A673 (cell line): ENCODE measurements around the gene AR. TPM values are rescaled to one million over a fixed set of nuclear protein-coding genes. Genes with fewer than 3 reads are reported as not detected.

Source experiments
- BruUV-seq: library from RNA; stranded (reverse); fragments of 400-500 nt; replicated peaks from 2 replicates; lab custom pipeline; 2021; lab: Mats Ljungman, UMichigan
- CTCF ChIA-PET: fragments of 300-600 bp; sonication (Branson Sonifier 250); formaldehyde crosslinking; loops from one replicate; lab custom pipeline; 2022; ENCODE audit warnings: antibody characterized with exemption; lab: Charles Lee
- POLR2A ChIA-PET: fragments of 300-600 bp; sonication (Branson Sonifier 250); formaldehyde crosslinking; loops from one replicate; lab custom pipeline; 2022; ENCODE audit warnings: antibody characterized with exemption; ENCODE audit not compliant: low non-redundant PET; lab: Charles Lee
- DNase-seq: peaks from one replicate; pipeline ENCODE4 v3.0.0-alpha.2; 2015; ENCODE audit warnings: low spot score
- H3K27ac ChIP-seq: fragments of 200-600 bp; sonication (generic); 2 replicates; pipeline ENCODE4 v1.5.1; 2016; ENCODE audit warnings: mixed run types, low read depth, mild to moderate bottlenecking, mixed read lengths, antibody characterized with exemption, low read length; ENCODE audit not compliant: poor library complexity, severe bottlenecking
- H3K27me3 ChIP-seq: fragments of 200-600 bp; sonication (generic); replicated peaks from 2 replicates; pipeline ENCODE4 v1.6.1; 2017; ENCODE audit warnings: mixed run types, low read depth, mild to moderate bottlenecking, mixed read lengths, antibody characterized with exemption, low read length; ENCODE audit not compliant: insufficient read depth, poor library complexity
- H3K36me3 ChIP-seq: fragments of 200-600 bp; sonication (generic); 2 replicates; pipeline ENCODE4 v1.6.1; 2016; ENCODE audit warnings: mixed run types, mild to moderate bottlenecking, mixed read lengths, antibody characterized with exemption, low read length; ENCODE audit not compliant: insufficient read depth, poor library complexity, severe bottlenecking
- H3K4me1 ChIP-seq: fragments of 200-600 bp; sonication (generic); 2 replicates; pipeline ENCODE4 v1.6.1; 2017; ENCODE audit warnings: mixed run types, mild to moderate bottlenecking, mixed read lengths, antibody characterized with exemption, low read length; ENCODE audit not compliant: insufficient read depth, poor library complexity, severe bottlenecking
- H3K4me3 ChIP-seq: fragments of 200-600 bp; sonication (generic); 2 replicates; pipeline ENCODE4 v1.5.1; 2016; ENCODE audit warnings: low read depth, mixed run types, mild to moderate bottlenecking, mixed read lengths, low read length; ENCODE audit not compliant: poor library complexity, severe bottlenecking
- H3K9me3 ChIP-seq: fragments of 200-600 bp; sonication (generic); 2 replicates; pipeline ENCODE4 v1.6.1; 2016; ENCODE audit warnings: mixed run types, low read depth, mild to moderate bottlenecking, mixed read lengths, antibody characterized with exemption, low read length; ENCODE audit not compliant: poor library complexity, severe bottlenecking
- EZH2 ChIP-seq: fragments of 200-600 bp; sonication (generic); IDR thresholded peaks from 2 replicates; pipeline ENCODE4 v1.6.1; 2017; ENCODE audit warnings: borderline replicate concordance, low read depth, mild to moderate bottlenecking, mixed read lengths, antibody characterized with exemption, low read length; ENCODE audit not compliant: poor library complexity, severe bottlenecking
- intact Hi-C: fragments of 100-400 bp; cut with micrococcal nuclease; formaldehyde crosslinking; loops from one replicate; pipeline ENCODE4 v1.10.0; 2022; ENCODE audit not compliant: unreplicated experiment
- total RNA-seq: library from RNA; stranded (reverse); gene quantifications from 2 replicates; pipeline ENCODE4 v1.2.3, GENCODE V29; 2021
- TF ChIP-seq, protein P1 (sequence below): fragments of 300-800, 200-600 bp; sonication (generic); conservative IDR thresholded peaks from 2 replicates; pipeline ENCODE4 v1.5.1; 2017; ENCODE audit warnings: low read depth, mild to moderate bottlenecking, antibody characterized with exemption, low read length, moderate library complexity, mixed read lengths

AR gene
- total RNA-seq, 1 experiment from 2014 or later = 0.11 TPM

DNA sequence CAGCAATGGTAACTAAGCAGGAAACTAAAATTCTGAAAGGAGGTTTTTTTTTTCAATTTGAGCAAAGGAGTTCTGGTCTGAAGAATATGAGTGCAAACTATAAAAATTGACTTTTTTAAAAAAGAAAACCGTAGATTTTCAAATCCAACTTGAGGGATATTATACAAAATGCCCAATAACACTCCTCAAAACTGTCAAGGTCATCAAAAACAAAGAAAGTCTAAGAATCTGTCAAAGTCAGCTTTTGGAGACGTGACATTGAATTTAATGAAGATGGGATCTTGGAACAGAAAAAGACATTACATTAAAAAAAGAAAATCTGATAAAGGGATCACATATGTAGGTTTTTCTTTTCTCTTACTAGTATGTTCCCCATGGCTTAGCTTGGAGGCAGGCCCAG, 40.4 kb upstream of the AR start:
- H3K27ac ChIP-seq = no peak overlapping the region
- ChIA-PET POLR2A (no interaction called here), CTCF (no interaction called here)
- no peak overlapping the region for H3K4me3 ChIP-seq
- no TSS peak for BruUV-seq
- no peak for DNase-seq
- TF ChIP-seq, protein P1, sequence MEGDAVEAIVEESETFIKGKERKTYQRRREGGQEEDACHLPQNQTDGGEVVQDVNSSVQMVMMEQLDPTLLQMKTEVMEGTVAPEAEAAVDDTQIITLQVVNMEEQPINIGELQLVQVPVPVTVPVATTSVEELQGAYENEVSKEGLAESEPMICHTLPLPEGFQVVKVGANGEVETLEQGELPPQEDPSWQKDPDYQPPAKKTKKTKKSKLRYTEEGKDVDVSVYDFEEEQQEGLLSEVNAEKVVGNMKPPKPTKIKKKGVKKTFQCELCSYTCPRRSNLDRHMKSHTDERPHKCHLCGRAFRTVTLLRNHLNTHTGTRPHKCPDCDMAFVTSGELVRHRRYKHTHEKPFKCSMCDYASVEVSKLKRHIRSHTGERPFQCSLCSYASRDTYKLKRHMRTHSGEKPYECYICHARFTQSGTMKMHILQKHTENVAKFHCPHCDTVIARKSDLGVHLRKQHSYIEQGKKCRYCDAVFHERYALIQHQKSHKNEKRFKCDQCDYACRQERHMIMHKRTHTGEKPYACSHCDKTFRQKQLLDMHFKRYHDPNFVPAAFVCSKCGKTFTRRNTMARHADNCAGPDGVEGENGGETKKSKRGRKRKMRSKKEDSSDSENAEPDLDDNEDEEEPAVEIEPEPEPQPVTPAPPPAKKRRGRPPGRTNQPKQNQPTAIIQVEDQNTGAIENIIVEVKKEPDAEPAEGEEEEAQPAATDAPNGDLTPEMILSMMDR = no peak
- TF ChIP-seq EZH2 = no peak
- peaks cover 27% of the 10 kb centered on the region for H3K9me3 ChIP-seq
- H3K4me1 ChIP-seq = no peaks in the 10 kb centered on the region
- H3K36me3 ChIP-seq = no peaks in the 10 kb centered on the region
- no peaks in the 10 kb centered on the region for H3K27me3 ChIP-seq
- intact Hi-C loops = no loop called here

DNA sequence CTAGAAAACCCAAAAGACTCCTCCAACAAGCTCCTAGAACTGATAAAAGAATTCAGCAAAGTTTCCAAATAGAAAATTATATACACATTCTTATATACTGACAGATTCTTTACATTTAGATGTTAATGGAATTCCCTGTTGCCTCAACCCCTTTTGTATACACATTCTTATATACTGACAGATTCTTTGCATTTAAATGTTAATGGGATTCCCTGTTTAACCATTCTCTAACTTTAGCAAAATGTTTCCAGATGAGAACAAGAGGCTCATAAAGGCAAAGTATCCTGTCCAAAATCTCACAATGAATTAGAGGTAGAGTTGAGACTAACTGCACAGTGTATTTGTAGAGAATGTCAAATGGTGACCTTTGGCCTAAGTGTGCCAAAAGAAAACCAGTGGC, 23.1 kb upstream of the AR start:
- H3K4me1 ChIP-seq = no peaks in the 10 kb centered on the region
- BruUV-seq = no TSS peak
- DNase-seq = no peak
- intact Hi-C loops = no loop called here
- no peaks in the 10 kb centered on the region for H3K27me3 ChIP-seq
- H3K4me3 ChIP-seq = no peak overlapping the region
- H3K9me3 ChIP-seq = peaks cover 3% of the 10 kb centered on the region
- TF ChIP-seq, protein P1 = no peak
- no peak for TF ChIP-seq EZH2
- H3K27ac ChIP-seq = no peak overlapping the region
- ChIA-PET POLR2A (no interaction called here), CTCF (no interaction called here)
- no peaks in the 10 kb centered on the region for H3K36me3 ChIP-seq

DNA sequence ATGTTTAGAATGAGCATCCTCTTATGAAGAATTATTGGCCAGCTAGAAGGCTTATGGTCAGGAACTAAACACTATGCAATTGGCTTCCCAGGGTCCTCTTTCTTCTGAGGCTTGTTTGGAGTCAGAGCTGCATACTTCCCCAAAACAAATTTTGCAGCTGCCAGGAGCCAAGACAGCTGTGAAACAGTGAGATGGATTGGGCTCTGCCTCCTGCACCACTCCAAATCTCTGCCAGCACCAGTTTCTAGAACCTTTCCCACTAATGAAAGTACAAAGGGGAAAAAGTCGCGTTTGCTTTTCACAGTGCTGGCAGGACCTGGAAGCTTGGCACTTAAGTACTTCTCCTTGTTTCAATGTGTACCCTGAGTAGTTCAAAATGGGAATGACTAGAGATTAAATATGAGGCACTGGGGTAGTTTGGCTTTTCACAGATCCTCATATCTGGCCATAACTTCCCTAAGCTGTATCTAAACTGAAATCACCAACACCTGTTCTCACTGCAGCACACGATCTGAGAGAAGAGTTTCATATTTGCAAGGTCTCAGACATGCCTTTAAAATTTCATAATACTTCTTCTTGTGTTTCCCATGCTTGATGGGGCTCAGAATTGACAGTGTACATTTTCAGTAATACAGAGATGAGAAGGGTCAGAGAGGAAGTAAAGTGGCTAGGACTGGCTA, 20.7 kb upstream of the AR start:
- Histone ChIP-seq H3K36me3 (no peaks in the 10 kb centered on the region), H3K27ac (no peak overlapping the region), H3K4me3 (no peak overlapping the region), H3K9me3 (no peaks in the 10 kb centered on the region), H3K4me1 (no peaks in the 10 kb centered on the region), H3K27me3 (no peaks in the 10 kb centered on the region)
- ChIA-PET CTCF (no interaction called here), POLR2A (no interaction called here)
- intact Hi-C loops = no loop called here
- DNase-seq = no peak
- BruUV-seq = no TSS peak
- TF ChIP-seq EZH2 = no peak
- TF ChIP-seq, protein P1 = no peak
